HG03575 (cell line): ENCODE measurements around the gene PLCH2.

Experiments used
- ATAC-seq: cut with Tn5 transposase; IDR thresholded peaks from one replicate; pipeline ENCODE4 v1.9.1; 2021; ENCODE audit not compliant: unreplicated experiment, insufficient number of reproducible peaks, low FRiP score; ENCODE audit errors: extremely low read depth

Gene PLCH2

GRCh38 chr1:2520206-2520605 is 44.1 kb downstream of the PLCH2 start:
- ATAC-seq: no peak

GRCh38 chr1:2520806-2521205 is 44.7 kb downstream of the PLCH2 start:
- no peak for ATAC-seq

GRCh38 chr1:2522230-2522629 is 46.1 kb downstream of the PLCH2 start:
- ATAC-seq: no peak

GRCh38 chr1:2523191-2523890 is 47.3 kb downstream of the PLCH2 start:
- ATAC-seq: no peak

- no peak for ATAC-seq
These were observed 48.0 kb downstream of the PLCH2 start for GRCh38 chr1:2523891-2524609.

GRCh38 chr1:2525572-2525919 is 49.5 kb downstream of the PLCH2 start:
- no peak for ATAC-seq

- no peak for ATAC-seq
These were observed 50.1 kb downstream of the PLCH2 start, which contains the start of gene PANK4 for GRCh38 chr1:2525920-2526823. Gene PANK4 (minus strand): TSS chr1:2526596. CDS start chr1:2526587, 9 bp downstream.

GRCh38 chr1:2526824-2527555 is 50.9 kb downstream of the PLCH2 start:
- no peak for ATAC-seq

GRCh38 chr1:2527556-2527860 is 51.4 kb downstream of the PLCH2 start:
- no peak for ATAC-seq

- ATAC-seq: no peak
These were observed 51.9 kb downstream of the PLCH2 start for GRCh38 chr1:2528016-2528415.

GRCh38 chr1:2528611-2528965 is 52.5 kb downstream of the PLCH2 start:
- no peak for ATAC-seq

- no peak for ATAC-seq
These were observed 53.1 kb downstream of the PLCH2 start for GRCh38 chr1:2528966-2529783.

GRCh38 chr1:2529784-2530512 is 53.9 kb downstream of the PLCH2 start, which contains the start of gene HES5:
Gene HES5 (minus strand): TSS chr1:2530263. CDS start chr1:2530164, 99 bp downstream.
- ATAC-seq: no peak

GRCh38 chr1:2530513-2531361 is 54.6 kb downstream of the PLCH2 start:
- no peak for ATAC-seq

- ATAC-seq: no peak
These were observed 56.5 kb downstream of the PLCH2 start for GRCh38 chr1:2532485-2533160.

GRCh38 chr1:2533365-2533764 is 57.3 kb downstream of the PLCH2 start:
- ATAC-seq: no peak
